Duodenal mucosa (tissue), 2 donors: ENCODE measurements around the gene DMD.

Experiments used
- H3K27ac ChIP-seq: one replicate; pipeline ENCODE4 v1.7.0; 2013; ENCODE audit warnings: low read depth, low read length
- H3K27me3 ChIP-seq, 2 donors: one replicate each; pipeline ENCODE4 v1.7.0; 2013; ENCODE audit warnings: low read length in 2 of 2, control low read depth in 1 of 2; ENCODE audit not compliant: insufficient read depth in 2 of 2, control insufficient read depth in 1 of 2
- H3K36me3 ChIP-seq, 2 donors: one replicate each; pipeline ENCODE4 v1.7.0; 2013; ENCODE audit warnings: low read length in 2 of 2, control low read depth in 1 of 2; ENCODE audit not compliant: insufficient read depth in 2 of 2, control insufficient read depth in 1 of 2
- H3K4me1 ChIP-seq, 2 donors: one replicate each; pipeline ENCODE4 v1.7.0; 2013; ENCODE audit warnings: low read length in 2 of 2, control low read depth in 1 of 2; ENCODE audit not compliant: insufficient read depth in 2 of 2, control insufficient read depth in 1 of 2
- H3K4me3 ChIP-seq, 2 donors: one replicate each; pipeline ENCODE4 v1.7.0; 2013; ENCODE audit warnings: low read length in 2 of 2, low read depth in 1 of 2
- H3K9ac ChIP-seq, 2 donors: one replicate each; pipeline ENCODE4 v1.7.0; 2013; ENCODE audit warnings: low read length in 2 of 2, low read depth in 1 of 2
- H3K9me3 ChIP-seq, 2 donors: one replicate each; pipeline ENCODE4 v1.7.0; 2013; ENCODE audit warnings: low read length in 2 of 2, control low read depth in 1 of 2; ENCODE audit not compliant: control insufficient read depth in 1 of 2

Gene DMD

GRCh38 chrX:32893751-32894150 lies 317.6 kb downstream of the DMD start:
- Histone ChIP-seq H3K27me3 (no peaks in the 10 kb centered on the region), H3K4me3 (no peak overlapping the region), H3K27ac (no peak overlapping the region), H3K9me3 (no peaks in the 10 kb centered on the region), H3K9ac (no peak overlapping the region), H3K4me1 (no peaks in the 10 kb centered on the region), H3K36me3 (no peaks in the 10 kb centered on the region)

- no peaks in the 10 kb centered on the region for H3K9me3 ChIP-seq
- no peak overlapping the region for H3K4me3 ChIP-seq
- no peaks in the 10 kb centered on the region for H3K36me3 ChIP-seq
- no peaks in the 10 kb centered on the region for H3K4me1 ChIP-seq
- no peak overlapping the region for H3K9ac ChIP-seq
- H3K27ac ChIP-seq = no peak overlapping the region
- no peaks in the 10 kb centered on the region for H3K27me3 ChIP-seq
Measured at GRCh38 chrX:32877592-32877991, 333.8 kb downstream of the DMD start.

- no peaks in the 10 kb centered on the region for H3K27me3 ChIP-seq
- H3K4me3 ChIP-seq = no peak overlapping the region
- H3K36me3 ChIP-seq = no peaks in the 10 kb centered on the region
- H3K9me3 ChIP-seq = no peaks in the 10 kb centered on the region
- H3K9ac ChIP-seq = no peak overlapping the region
- H3K27ac ChIP-seq = no peak overlapping the region
- H3K4me1 ChIP-seq = no peaks in the 10 kb centered on the region
Measured at GRCh38 chrX:32874839-32875238, 336.5 kb downstream of the DMD start.

- no peak overlapping the region for H3K9ac ChIP-seq
- no peak overlapping the region for H3K27ac ChIP-seq
- no peaks in the 10 kb centered on the region for H3K9me3 ChIP-seq
- no peaks in the 10 kb centered on the region for H3K4me1 ChIP-seq
- H3K27me3 ChIP-seq = no peaks in the 10 kb centered on the region
- H3K36me3 ChIP-seq = no peaks in the 10 kb centered on the region
- H3K4me3 ChIP-seq = no peak overlapping the region
Measured at GRCh38 chrX:32873786-32874185, 337.6 kb downstream of the DMD start.

- Histone ChIP-seq H3K9me3 (no peaks in the 10 kb centered on the region), H3K9ac (no peak overlapping the region), H3K36me3 (no peaks in the 10 kb centered on the region), H3K27me3 (no peaks in the 10 kb centered on the region), H3K4me1 (no peaks in the 10 kb centered on the region), H3K27ac (no peak overlapping the region), H3K4me3 (no peak overlapping the region)
Measured at GRCh38 chrX:32871636-32872035, 339.7 kb downstream of the DMD start.

- no peak overlapping the region for H3K4me3 ChIP-seq
- no peaks in the 10 kb centered on the region for H3K27me3 ChIP-seq
- H3K9me3 ChIP-seq = no peaks in the 10 kb centered on the region
- H3K36me3 ChIP-seq = no peaks in the 10 kb centered on the region
- no peak overlapping the region for H3K27ac ChIP-seq
- no peaks in the 10 kb centered on the region for H3K4me1 ChIP-seq
- H3K9ac ChIP-seq = no peak overlapping the region
Measured at GRCh38 chrX:32868524-32868895, 342.8 kb downstream of the DMD start.

GRCh38 chrX:32867781-32868523 lies 343.4 kb downstream of the DMD start:
- Histone ChIP-seq H3K4me3 (no peak overlapping the region), H3K4me1 (no peaks in the 10 kb centered on the region), H3K27ac (no peak overlapping the region), H3K36me3 (no peaks in the 10 kb centered on the region), H3K9ac (no peak overlapping the region), H3K27me3 (no peaks in the 10 kb centered on the region), H3K9me3 (no peaks in the 10 kb centered on the region)

GRCh38 chrX:32852203-32852602 lies 359.1 kb downstream of the DMD start:
- Histone ChIP-seq H3K9me3 (no peaks in the 10 kb centered on the region), H3K27ac (no peak overlapping the region), H3K4me1 (no peaks in the 10 kb centered on the region), H3K36me3 (no peaks in the 10 kb centered on the region), H3K27me3 (no peaks in the 10 kb centered on the region), H3K9ac (no peak overlapping the region), H3K4me3 (no peak overlapping the region)

- Histone ChIP-seq H3K27ac (no peak overlapping the region), H3K4me3 (no peak overlapping the region), H3K27me3 (no peaks in the 10 kb centered on the region), H3K36me3 (no peaks in the 10 kb centered on the region), H3K9ac (no peak overlapping the region), H3K9me3 (no peaks in the 10 kb centered on the region), H3K4me1 (no peaks in the 10 kb centered on the region)
Measured at GRCh38 chrX:32851556-32851955, 359.8 kb downstream of the DMD start.

GRCh38 chrX:32847921-32848320 lies 363.4 kb downstream of the DMD start:
- no peak overlapping the region for H3K27ac ChIP-seq
- H3K9me3 ChIP-seq = no peaks in the 10 kb centered on the region
- no peak overlapping the region for H3K4me3 ChIP-seq
- H3K36me3 ChIP-seq = no peaks in the 10 kb centered on the region
- no peaks in the 10 kb centered on the region for H3K4me1 ChIP-seq
- H3K27me3 ChIP-seq = no peaks in the 10 kb centered on the region
- no peak overlapping the region for H3K9ac ChIP-seq

- H3K27me3 ChIP-seq = no peaks in the 10 kb centered on the region
- H3K4me1 ChIP-seq = no peaks in the 10 kb centered on the region
- no peak overlapping the region for H3K27ac ChIP-seq
Measured at GRCh38 chrX:32842053-32842452, 369.3 kb downstream of the DMD start.

More at GRCh38 chrX:32842053-32842452, 369.3 kb downstream of the DMD start:
- Histone ChIP-seq H3K9ac (no peak overlapping the region), H3K36me3 (no peaks in the 10 kb centered on the region), H3K9me3 (no peaks in the 10 kb centered on the region), H3K4me3 (no peak overlapping the region)
